CD4-positive, alpha-beta T cell (primary cell): ENCODE measurements around the gene KDM3A. TPM values are rescaled to one million over a fixed set of nuclear protein-coding genes. Genes with fewer than 3 reads are reported as not detected.

Experiments
- ATAC-seq: fragments of 200-7000 bp; cut with Tn5 transposase; one replicate; pipeline ENCODE4 v1.10.0; 2022; ENCODE audit warnings: mild to moderate bottlenecking; ENCODE audit not compliant: poor library complexity
- CTCF ChIA-PET: fragments of 350-600 bp; sonication (Branson Sonifier 250); formaldehyde crosslinking; loops from one replicate; lab custom pipeline; 2021; ENCODE audit warnings: antibody characterized with exemption, inconsistent platforms; lab: Charles Lee
- POLR2A ChIA-PET: fragments of 350-600 bp; sonication (Branson Sonifier 250); formaldehyde crosslinking; loops from one replicate; lab custom pipeline; 2021; ENCODE audit warnings: antibody characterized with exemption, inconsistent platforms; lab: Charles Lee
- DNase-seq, 14 experiments: peaks; one replicate each; pipeline ENCODE4 v3.0.0-alpha.2; 2013 to 2020; ENCODE audit warnings: mixed read lengths in 2 of 14
- H3K27ac ChIP-seq, 2 donors: one replicate each; pipeline versions ENCODE4 v1.5.1 to v1.7.0; 2013; ENCODE audit warnings: low read length in 2 of 2, low read depth in 1 of 2, mild to moderate bottlenecking in 1 of 2
- H3K27me3 ChIP-seq, 2 experiments: 1 replicate in 1 of 2; 2 replicates in 1 of 2; pipeline versions ENCODE4 v1.6.1 to v1.7.0; 2013; ENCODE audit warnings: low read length in 2 of 2, control low read depth in 1 of 2, mild to moderate bottlenecking in 1 of 2, moderate library complexity in 1 of 2; ENCODE audit not compliant: insufficient read depth in 2 of 2, control insufficient read depth in 1 of 2
- H3K36me3 ChIP-seq: one replicate; pipeline ENCODE4 v1.6.1; 2013; ENCODE audit warnings: low read length, control low read depth; ENCODE audit not compliant: insufficient read depth
- H3K4me1 ChIP-seq: one replicate; pipeline ENCODE4 v1.6.1; 2013; ENCODE audit warnings: low read length, control low read depth; ENCODE audit not compliant: insufficient read depth
- H3K4me3 ChIP-seq: one replicate; pipeline ENCODE4 v1.5.1; 2013; ENCODE audit warnings: mild to moderate bottlenecking, low read length, moderate library complexity
- H3K9me3 ChIP-seq, 2 experiments: 1 replicate in 1 of 2; 2 replicates in 1 of 2; pipeline versions ENCODE4 v1.6.1 to v1.7.0; 2013; ENCODE audit warnings: low read length in 2 of 2, mild to moderate bottlenecking in 2 of 2, control low read depth in 1 of 2, moderate library complexity in 1 of 2; ENCODE audit not compliant: control insufficient read depth in 1 of 2, insufficient read depth in 1 of 2
- H3K27ac Mint-ChIP-seq: one replicate; pipeline ENCODE4 v1.8.0; 2020; ENCODE audit warnings: mixed read lengths
- H3K27me3 Mint-ChIP-seq: one replicate; pipeline ENCODE4 v1.8.0; 2021; ENCODE audit warnings: mixed read lengths
- H3K36me3 Mint-ChIP-seq: one replicate; pipeline ENCODE4 v1.8.0; 2021; ENCODE audit warnings: low read depth, mixed read lengths
- H3K4me1 Mint-ChIP-seq: one replicate; pipeline ENCODE4 v1.8.0; 2021; ENCODE audit warnings: low read depth, mixed read lengths
- H3K4me3 Mint-ChIP-seq: one replicate; pipeline ENCODE4 v1.8.0; 2020; ENCODE audit warnings: mild to moderate bottlenecking, mixed read lengths
- H3K9me3 Mint-ChIP-seq: one replicate; pipeline ENCODE4 v1.8.0; 2020; ENCODE audit warnings: mixed read lengths
- intact Hi-C, 2 experiments: fragments of 100-400 bp; cut with DNase I in 1 of 2; cut with micrococcal nuclease in 1 of 2; formaldehyde crosslinking; loops; one replicate each; pipeline versions ENCODE4 v1.15.1 to v1.9.0; 2023 to 2025; cut with DNase I, micrococcal nuclease
- total RNA-seq, 174 experiments: library from RNA in 2 of 174; stranded (reverse) in 2 of 174; gene quantifications; one replicate each; pipeline ENCODE4 v1.2.3 and lab custom pipeline; 2021 to 2026
- TF ChIP-seq, protein P1 (sequence below): fragments of 200-600 bp; IDR thresholded peaks from one replicate; pipeline ENCODE4 v1.8.0; 2022; ENCODE audit warnings: antibody characterized with exemption, mild to moderate bottlenecking

The KDM3A gene
- total RNA-seq, 2 experiments from 2014 or later: 205 to 207 TPM

DNA sequence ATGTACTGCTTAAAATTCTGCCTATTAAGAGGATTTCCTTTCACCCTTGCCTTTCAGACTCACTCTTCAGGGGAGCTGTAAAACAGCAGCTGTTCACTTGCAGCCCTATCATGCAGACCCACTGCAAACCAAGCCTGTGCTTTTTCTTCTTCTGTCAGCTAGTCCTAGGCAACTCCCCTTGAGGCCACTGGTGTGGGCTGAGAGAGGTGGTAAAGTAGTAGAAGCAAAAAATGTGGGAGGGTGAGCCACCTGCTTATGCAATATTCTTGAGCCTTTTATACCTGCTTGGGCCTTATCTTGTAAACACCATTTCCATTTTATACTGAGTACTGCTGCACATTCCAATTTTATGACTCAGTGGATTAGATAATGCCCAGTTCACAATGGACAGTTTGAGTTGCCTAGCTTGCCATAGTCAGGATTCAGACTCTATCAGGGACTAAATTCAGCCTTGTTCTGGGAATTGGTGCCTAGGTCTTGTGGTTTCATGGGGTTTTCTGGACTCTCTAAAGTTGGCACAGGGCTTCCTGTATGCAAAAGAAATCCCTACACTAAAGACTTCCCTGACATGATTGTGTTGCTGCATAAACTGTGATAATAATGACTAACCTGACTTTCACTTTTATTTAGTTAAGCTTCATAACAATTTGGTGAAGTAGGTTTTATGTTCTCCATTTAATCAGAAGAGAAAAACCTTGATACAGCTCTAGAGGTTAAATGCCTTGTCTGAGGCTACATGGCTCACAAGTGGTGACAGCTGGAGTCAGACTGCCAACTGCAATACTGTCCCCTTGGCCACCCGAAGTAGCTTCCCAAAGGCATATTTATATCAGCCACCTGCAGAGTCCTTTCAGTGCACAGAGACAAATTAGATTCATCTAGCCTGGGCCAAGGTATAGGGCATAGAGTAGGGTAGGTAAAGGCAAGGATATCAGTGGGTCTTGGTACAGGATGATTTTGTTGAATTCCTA, 47.4 kb upstream of the KDM3A start:
- no peak overlapping the region for H3K4me3 ChIP-seq
- no peak for DNase-seq
- TF ChIP-seq, protein P1, sequence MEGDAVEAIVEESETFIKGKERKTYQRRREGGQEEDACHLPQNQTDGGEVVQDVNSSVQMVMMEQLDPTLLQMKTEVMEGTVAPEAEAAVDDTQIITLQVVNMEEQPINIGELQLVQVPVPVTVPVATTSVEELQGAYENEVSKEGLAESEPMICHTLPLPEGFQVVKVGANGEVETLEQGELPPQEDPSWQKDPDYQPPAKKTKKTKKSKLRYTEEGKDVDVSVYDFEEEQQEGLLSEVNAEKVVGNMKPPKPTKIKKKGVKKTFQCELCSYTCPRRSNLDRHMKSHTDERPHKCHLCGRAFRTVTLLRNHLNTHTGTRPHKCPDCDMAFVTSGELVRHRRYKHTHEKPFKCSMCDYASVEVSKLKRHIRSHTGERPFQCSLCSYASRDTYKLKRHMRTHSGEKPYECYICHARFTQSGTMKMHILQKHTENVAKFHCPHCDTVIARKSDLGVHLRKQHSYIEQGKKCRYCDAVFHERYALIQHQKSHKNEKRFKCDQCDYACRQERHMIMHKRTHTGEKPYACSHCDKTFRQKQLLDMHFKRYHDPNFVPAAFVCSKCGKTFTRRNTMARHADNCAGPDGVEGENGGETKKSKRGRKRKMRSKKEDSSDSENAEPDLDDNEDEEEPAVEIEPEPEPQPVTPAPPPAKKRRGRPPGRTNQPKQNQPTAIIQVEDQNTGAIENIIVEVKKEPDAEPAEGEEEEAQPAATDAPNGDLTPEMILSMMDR: no peak
- no peaks in the 10 kb centered on the region for H3K36me3 Mint-ChIP-seq
- H3K4me1 Mint-ChIP-seq: peaks cover 16% of the 10 kb centered on the region
- H3K9me3 Mint-ChIP-seq: no peaks in the 10 kb centered on the region
- no peak overlapping the region for H3K27ac ChIP-seq
- peaks cover 8% of the 10 kb centered on the region for H3K27me3 Mint-ChIP-seq
- CTCF ChIA-PET: interaction anchor here (0.6 kb wide), 1 partner anchor 1127 kb away, joined by 3 read pairs; no protein-coding TSS in a partner anchor
- H3K9me3 ChIP-seq: no peaks in the 10 kb centered on the region
- H3K27ac Mint-ChIP-seq: no peak overlapping the region
- intact Hi-C loops: no loop called here
- no peaks in the 10 kb centered on the region for H3K27me3 ChIP-seq
- H3K4me1 ChIP-seq: no peaks in the 10 kb centered on the region
- POLR2A ChIA-PET: interaction anchor here (0.8 to 1.4 kb wide), 3 partner anchors 22 to 48 kb away, joined by 3 to 10 read pairs (median 7); partner anchors contain the start of gene KDM3A
- no peak overlapping the region for H3K4me3 Mint-ChIP-seq
- H3K36me3 ChIP-seq: no peaks in the 10 kb centered on the region
- ATAC-seq: no peak

DNA sequence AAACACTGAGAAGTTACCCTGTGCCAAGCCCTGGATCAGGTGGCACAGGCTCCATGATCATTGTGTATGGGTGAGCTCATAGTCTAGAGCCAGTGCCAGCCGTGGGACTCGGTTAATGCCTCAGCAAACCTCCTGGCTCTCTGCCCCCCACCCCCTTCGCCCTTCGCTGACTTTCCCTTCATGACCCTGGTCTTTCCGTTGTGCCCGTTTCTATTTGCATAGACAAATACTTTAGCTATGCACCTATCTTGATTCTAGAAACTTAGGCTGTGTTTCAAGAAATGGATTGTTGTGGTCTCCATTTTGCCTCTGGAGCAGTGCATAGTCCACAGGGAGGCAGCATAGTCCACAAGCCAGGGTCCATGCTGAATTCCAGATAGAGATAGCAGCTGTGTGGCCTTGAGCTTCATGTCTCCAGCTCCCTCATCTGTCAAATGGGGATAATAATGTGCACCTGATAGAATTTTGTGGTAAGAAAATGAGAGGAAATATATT, 44.8 kb upstream of the KDM3A start:
- Histone ChIP-seq H3K36me3 (no peaks in the 10 kb centered on the region), H3K9me3 (no peaks in the 10 kb centered on the region), H3K27me3 (peaks cover 0 to 2% of the 10 kb centered on the region in 2 experiments), H3K4me1 (no peaks in the 10 kb centered on the region), H3K4me3 (no peak overlapping the region), H3K27ac (no peak overlapping the region)
- intact Hi-C loops: no loop called here
- ATAC-seq (no peak), DNase-seq (peak in 4 of 14 experiments; percentile 6 to 36 (median 14))
- Mint-ChIP-seq H3K4me1 (peaks cover 16% of the 10 kb centered on the region), H3K9me3 (no peaks in the 10 kb centered on the region), H3K4me3 (no peak overlapping the region), H3K36me3 (no peaks in the 10 kb centered on the region), H3K27ac (no peak overlapping the region), H3K27me3 (peaks cover 14% of the 10 kb centered on the region)
- ChIA-PET POLR2A (interaction anchor here (1.4 kb wide), 1 partner anchor 45 kb away, joined by 5 read pairs; the partner anchor contains the start of gene KDM3A), CTCF (interaction anchor here (0.5 kb wide), 1 partner anchor 56 kb away, joined by 3 read pairs; no protein-coding TSS in a partner anchor)
- TF ChIP-seq, protein P1: no peak

DNA sequence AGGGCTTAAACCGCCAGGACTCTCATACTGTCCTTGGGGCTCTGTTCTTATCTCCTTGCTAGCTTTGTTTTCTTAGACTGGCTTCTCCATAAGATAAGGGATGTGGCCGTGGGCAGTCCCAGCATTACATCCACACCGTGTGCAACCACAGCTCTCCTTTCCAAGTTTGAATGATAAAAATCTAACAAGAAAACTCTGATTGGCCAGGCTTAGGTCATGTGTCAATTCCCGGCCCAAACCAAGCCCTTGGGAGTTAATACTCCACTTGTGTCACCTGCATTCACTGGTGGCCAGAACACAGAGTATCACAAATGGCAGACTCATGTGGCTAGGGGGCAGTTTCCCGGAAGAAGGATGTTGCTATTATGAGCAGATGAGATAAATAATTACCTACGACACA, 43.2 kb upstream of the KDM3A start:
- Mint-ChIP-seq H3K4me3 (no peak overlapping the region), H3K27me3 (peaks cover 14% of the 10 kb centered on the region), H3K4me1 (peaks cover 13% of the 10 kb centered on the region), H3K36me3 (no peaks in the 10 kb centered on the region), H3K9me3 (no peaks in the 10 kb centered on the region), H3K27ac (no peak overlapping the region)
- Histone ChIP-seq H3K27ac (no peak overlapping the region), H3K9me3 (no peaks in the 10 kb centered on the region), H3K27me3 (peaks cover 0 to 2% of the 10 kb centered on the region in 2 experiments), H3K36me3 (no peaks in the 10 kb centered on the region), H3K4me3 (no peak overlapping the region), H3K4me1 (no peaks in the 10 kb centered on the region)
- TF ChIP-seq, protein P1: no peak
- no peak for ATAC-seq
- ChIA-PET POLR2A (no interaction called here), CTCF (no interaction called here)
- intact Hi-C loops: no loop called here
- no peak for DNase-seq
